HCT116 (cell line): ENCODE results near the gene PDE9A. TPM values are rescaled to one million over a fixed set of nuclear protein-coding genes. Genes with fewer than 3 reads are reported as not detected.

Experiments used
- ATAC-seq: fragments of 200-7000 bp; cut with Tn5 transposase; 2 replicates; pipeline ENCODE4 v1.9.1; 2020; ENCODE audit warnings: mild to moderate bottlenecking, moderate library complexity
- BruUV-seq: library from RNA; stranded (reverse); fragments of 400-500 nt; replicated peaks from 2 replicates; lab custom pipeline; 2021; lab: Mats Ljungman, UMichigan
- CTCF ChIA-PET: fragments of 300-600 bp; sonication (Branson Sonifier 250); formaldehyde crosslinking; loops from one replicate; lab custom pipeline; 2021; ENCODE audit warnings: antibody characterized with exemption; lab: Charles Lee
- POLR2A ChIA-PET: fragments of 300-600, 350-600 bp; sonication (Branson Sonifier 250); formaldehyde crosslinking; loops from one replicate; lab custom pipeline; 2021; ENCODE audit warnings: antibody characterized with exemption; lab: Charles Lee
- RAD21 ChIA-PET, 2 experiments: fragments of 300-600 bp; sonication (Branson Sonifier 250); formaldehyde crosslinking; loops; one replicate each; lab custom pipeline; 2023; ENCODE audit warnings: low total read pairs in 2 of 2; ENCODE audit not compliant: uncharacterized antibody in 2 of 2, unreplicated experiment in 2 of 2, low non-redundant PET in 1 of 2; lab: Charles Lee
- DNase-seq: peaks from one replicate; pipeline ENCODE4 v3.0.0-alpha.2; 2010; ENCODE audit warnings: low read depth, low spot score
- H2AFZ ChIP-seq: fragments of 200-600 bp; shearing (Covaris generic), sonication (generic); 2 replicates; pipeline ENCODE4 v1.6.1; 2017; ENCODE audit warnings: low read depth, mixed run types, mixed read lengths, antibody characterized with exemption, low read length; ENCODE audit not compliant: poor library complexity, severe bottlenecking
- H3K27ac ChIP-seq: 2 replicates; pipeline ENCODE4 v1.5.1; 2012; ENCODE audit warnings: low read depth, low read length
- H3K27me3 ChIP-seq: fragments of 200-600 bp; sonication (generic); 2 replicates; pipeline ENCODE4 v1.6.1; 2016; ENCODE audit warnings: mixed run types, low read length, mixed read lengths; ENCODE audit not compliant: insufficient read depth
- H3K36me3 ChIP-seq, 2 experiments: fragments of 200-500 bp in 1 of 2; fragments of 200-600 bp in 1 of 2; sonication (Bioruptor generic) in 1 of 2; sonication (generic) in 1 of 2; 2 replicates each; pipeline versions ENCODE4 v1.5.1 to v1.6.1; 2014 to 2016; ENCODE audit warnings: low read length in 2 of 2, inconsistent platforms in 1 of 2, mixed read lengths in 1 of 2, mixed run types in 1 of 2; ENCODE audit not compliant: insufficient read depth in 2 of 2, control insufficient read depth in 1 of 2
- H3K4me1 ChIP-seq, 2 experiments: fragments of 200-600 bp in 1 of 2; sonication (generic) in 1 of 2; 2 replicates each; pipeline versions ENCODE4 v1.5.1 to v1.6.1; 2012 to 2017; ENCODE audit warnings: low read length in 2 of 2, inconsistent platforms in 1 of 2, mild to moderate bottlenecking in 1 of 2, mixed read lengths in 1 of 2, mixed run types in 1 of 2, moderate library complexity in 1 of 2; ENCODE audit not compliant: insufficient read depth in 2 of 2, control insufficient read depth in 1 of 2
- H3K4me2 ChIP-seq: fragments of 200-600 bp; sonication (generic); 2 replicates; pipeline ENCODE4 v1.6.1; 2017; ENCODE audit warnings: mixed run types, low read length, mixed read lengths
- H3K4me3 ChIP-seq, 2 experiments: fragments of 200-600 bp in 1 of 2; sonication (generic) in 1 of 2; replicated peaks in 1 of 2; 2 replicates each; pipeline ENCODE4 v1.5.1; 2011 to 2016; ENCODE audit warnings: low read length in 2 of 2, control low read depth in 1 of 2, low read depth in 1 of 2, mild to moderate bottlenecking in 1 of 2, mixed read lengths in 1 of 2, mixed run types in 1 of 2
- H3K79me2 ChIP-seq: fragments of 200-600 bp; sonication (generic); 2 replicates; pipeline ENCODE4 v1.6.1; 2017; ENCODE audit warnings: mild to moderate bottlenecking, mixed run types, low read length, moderate library complexity, mixed read lengths; ENCODE audit not compliant: insufficient read depth
- H3K9ac ChIP-seq: fragments of 200-600 bp; sonication (generic); 2 replicates; pipeline ENCODE4 v1.6.1; 2016; ENCODE audit warnings: low read length, mixed read lengths
- H3K9me2 ChIP-seq: fragments of 200-600 bp; sonication (generic), shearing (Covaris generic); 2 replicates; pipeline ENCODE4 v1.6.1; 2017; ENCODE audit warnings: mixed run types, mild to moderate bottlenecking, moderate library complexity; ENCODE audit not compliant: insufficient read depth
- H3K9me3 ChIP-seq, 2 experiments: fragments of 200-500 bp in 1 of 2; fragments of 200-600 bp in 1 of 2; sonication (Bioruptor generic) in 1 of 2; sonication (generic) in 1 of 2; 2 replicates each; pipeline ENCODE4 v1.6.1; 2014 to 2017; ENCODE audit warnings: low read length in 2 of 2, mixed read lengths in 2 of 2, inconsistent platforms in 1 of 2, low read depth in 1 of 2, mild to moderate bottlenecking in 1 of 2, mixed run types in 1 of 2, moderate library complexity in 1 of 2; ENCODE audit not compliant: control insufficient read depth in 1 of 2, insufficient read depth in 1 of 2
- H4K20me1 ChIP-seq: fragments of 200-600 bp; sonication (generic), shearing (Covaris generic); 2 replicates; pipeline ENCODE4 v1.6.1; 2017; ENCODE audit warnings: mixed run types, mild to moderate bottlenecking, moderate library complexity; ENCODE audit not compliant: insufficient read depth
- ATF3 ChIP-seq: IDR thresholded peaks from 2 replicates; pipeline ENCODE4 v1.6.1; 2012
- CBX3 ChIP-seq: IDR thresholded peaks from 2 replicates; pipeline ENCODE4 v1.6.1; 2012; ENCODE audit warnings: low read depth
- CEBPB ChIP-seq: IDR thresholded peaks from 2 replicates; pipeline ENCODE4 v1.6.1; 2012; ENCODE audit warnings: low read depth
- EGR1 ChIP-seq: IDR thresholded peaks from 2 replicates; pipeline ENCODE4 v1.6.1; 2012; ENCODE audit warnings: low read depth
- ELF1 ChIP-seq: IDR thresholded peaks from 2 replicates; pipeline ENCODE4 v1.6.1; 2012; ENCODE audit warnings: low read depth, borderline replicate concordance
- EZH2 ChIP-seq: fragments of 200-600 bp; sonication (generic); IDR thresholded peaks from 2 replicates; pipeline ENCODE4 v1.6.1; 2017; ENCODE audit warnings: antibody characterized with exemption, mixed run types
- EZH2phosphoT487 ChIP-seq: fragments of 200-600 bp; IDR thresholded peaks from 2 replicates; pipeline ENCODE4 v1.6.1; 2018; ENCODE audit warnings: antibody characterized with exemption, borderline replicate concordance
- FOSL1 ChIP-seq: IDR thresholded peaks from 2 replicates; pipeline ENCODE4 v1.6.1; 2012; ENCODE audit warnings: low read depth
- JUND ChIP-seq: IDR thresholded peaks from 2 replicates; pipeline ENCODE4 v1.6.1; 2012
- MAX ChIP-seq: IDR thresholded peaks from 2 replicates; pipeline ENCODE4 v1.6.1; 2012
- POLR2A ChIP-seq: IDR thresholded peaks from 2 replicates; pipeline ENCODE4 v1.7.0; 2011; ENCODE audit warnings: borderline replicate concordance; ENCODE audit not compliant: insufficient read depth, insufficient read length; ENCODE audit errors: extremely low read depth
- RAD21 ChIP-seq: IDR thresholded peaks from 2 replicates; pipeline ENCODE4 v1.6.1; 2012; ENCODE audit warnings: low read depth, mild to moderate bottlenecking
- SP1 ChIP-seq: IDR thresholded peaks from 2 replicates; pipeline ENCODE4 v1.6.1; 2012; ENCODE audit warnings: low read depth
- TCF7L2 ChIP-seq: IDR thresholded peaks from 2 replicates; pipeline ENCODE4 v1.7.0; 2011; ENCODE audit warnings: borderline replicate concordance, inconsistent platforms; ENCODE audit not compliant: insufficient read depth, insufficient read length; ENCODE audit errors: extremely low read depth
- ZFX ChIP-seq: fragments of 450-650 bp; IDR thresholded peaks from 2 replicates; pipeline ENCODE4 v1.6.1; 2017
- intact Hi-C: fragments of 100-400 bp; cut with micrococcal nuclease; formaldehyde crosslinking; loops from 2 replicates; pipeline ENCODE4 v1.10.0; 2022
- total RNA-seq: library from RNA; stranded (reverse); gene quantifications from one replicate; pipeline ENCODE4 v1.2.1, GENCODE V29; 2021; ENCODE audit not compliant: unreplicated experiment

The PDE9A gene
- total RNA-seq, 1 experiment from 2014 or later: 31.4 TPM

GRCh38 chr21:42641311-42642218, 11.9 kb upstream of the PDE9A start:
- no peak for TF ChIP-seq JUND
- no peak for TF ChIP-seq EZH2
- no peak for TF ChIP-seq ZFX
- no peak for TF ChIP-seq EZH2phosphoT487
- TF ChIP-seq FOSL1: no peak
- no peak for TF ChIP-seq MAX
- TF ChIP-seq SP1: no peak
- TF ChIP-seq TCF7L2: no peak
- no peak for TF ChIP-seq CBX3
- no peaks in the 10 kb centered on the region for H3K9me3 ChIP-seq
- no peak overlapping the region for H3K27ac ChIP-seq
- H3K9ac ChIP-seq: no peak overlapping the region
- ChIA-PET CTCF (interaction anchor here (0.8 kb wide), 1 partner anchor 10 kb away, joined by 3 read pairs; no protein-coding TSS in a partner anchor), RAD21 (no interaction called here), POLR2A (no interaction called here)
- no peaks in the 10 kb centered on the region for H3K36me3 ChIP-seq
- H3K79me2 ChIP-seq: no peaks in the 10 kb centered on the region
- H3K9me2 ChIP-seq: no peaks in the 10 kb centered on the region
- no TSS peak for BruUV-seq
- no peak for ATAC-seq
- no peak overlapping the region for H3K4me2 ChIP-seq
- no peak overlapping the region for H2AFZ ChIP-seq
- DNase-seq: no peak
- no peak overlapping the region for H3K4me3 ChIP-seq
- no peaks in the 10 kb centered on the region for H4K20me1 ChIP-seq
- no peaks in the 10 kb centered on the region for H3K27me3 ChIP-seq
- H3K4me1 ChIP-seq: peaks cover 4 to 12% of the 10 kb centered on the region in 2 experiments
- intact Hi-C loops: no loop called here

GRCh38 chr21:42642219-42642745, 11.1 kb upstream of the PDE9A start:
- TF ChIP-seq EZH2: no peak
- no peak for TF ChIP-seq ATF3
- TF ChIP-seq ZFX: no peak
- TF ChIP-seq ELF1: no peak
- TF ChIP-seq MAX: no peak
- no peak for TF ChIP-seq POLR2A
- TF ChIP-seq FOSL1: no peak
- TF ChIP-seq RAD21: no peak
- no peak for TF ChIP-seq EGR1
- no peak for TF ChIP-seq CEBPB
- BruUV-seq: no TSS peak
- Histone ChIP-seq H3K36me3 (no peaks in the 10 kb centered on the region), H3K27ac (no peak overlapping the region), H3K9me2 (no peaks in the 10 kb centered on the region), H3K4me2 (no peak overlapping the region), H3K4me3 (no peak overlapping the region), H3K9me3 (no peaks in the 10 kb centered on the region), H3K79me2 (no peaks in the 10 kb centered on the region), H3K9ac (no peak overlapping the region), H3K27me3 (no peaks in the 10 kb centered on the region), H2AFZ (no peak overlapping the region), H3K4me1 (peaks cover 4 to 12% of the 10 kb centered on the region in 2 experiments), H4K20me1 (no peaks in the 10 kb centered on the region)
- POLR2A ChIA-PET: no interaction called here
- no peak for DNase-seq
- RAD21 ChIA-PET: no interaction called here
- no peak for ATAC-seq
- CTCF ChIA-PET: no interaction called here
- intact Hi-C loops: no loop called here
